Measurements from ENCODE around the gene COL28A1.

Gene COL28A1

GRCh38 chr7:7505915-7506314 lies 29.8 kb downstream of the COL28A1 start:
- no peaks in the 10 kb centered on the region for H3K4me1 ChIP-seq (ENCODE audit: control insufficient read depth in 1 of 2, insufficient read depth in 1 of 2, low read depth in 1 of 2, low read length in 1 of 2)
- TF ChIP-seq, protein P1, sequence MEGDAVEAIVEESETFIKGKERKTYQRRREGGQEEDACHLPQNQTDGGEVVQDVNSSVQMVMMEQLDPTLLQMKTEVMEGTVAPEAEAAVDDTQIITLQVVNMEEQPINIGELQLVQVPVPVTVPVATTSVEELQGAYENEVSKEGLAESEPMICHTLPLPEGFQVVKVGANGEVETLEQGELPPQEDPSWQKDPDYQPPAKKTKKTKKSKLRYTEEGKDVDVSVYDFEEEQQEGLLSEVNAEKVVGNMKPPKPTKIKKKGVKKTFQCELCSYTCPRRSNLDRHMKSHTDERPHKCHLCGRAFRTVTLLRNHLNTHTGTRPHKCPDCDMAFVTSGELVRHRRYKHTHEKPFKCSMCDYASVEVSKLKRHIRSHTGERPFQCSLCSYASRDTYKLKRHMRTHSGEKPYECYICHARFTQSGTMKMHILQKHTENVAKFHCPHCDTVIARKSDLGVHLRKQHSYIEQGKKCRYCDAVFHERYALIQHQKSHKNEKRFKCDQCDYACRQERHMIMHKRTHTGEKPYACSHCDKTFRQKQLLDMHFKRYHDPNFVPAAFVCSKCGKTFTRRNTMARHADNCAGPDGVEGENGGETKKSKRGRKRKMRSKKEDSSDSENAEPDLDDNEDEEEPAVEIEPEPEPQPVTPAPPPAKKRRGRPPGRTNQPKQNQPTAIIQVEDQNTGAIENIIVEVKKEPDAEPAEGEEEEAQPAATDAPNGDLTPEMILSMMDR (IDR thresholded peaks at IDR 0.05): no peak
- H3K4me3 ChIP-seq (ENCODE audit: low read depth in 1 of 2, low read length in 1 of 2): no peak overlapping the region
- H3K27ac ChIP-seq: no peak overlapping the region
- no peaks in the 10 kb centered on the region for H3K36me3 ChIP-seq
- no peaks in the 10 kb centered on the region for H3K9me3 ChIP-seq
- H3K27me3 ChIP-seq: peaks cover 3% of the 10 kb centered on the region

DNA sequence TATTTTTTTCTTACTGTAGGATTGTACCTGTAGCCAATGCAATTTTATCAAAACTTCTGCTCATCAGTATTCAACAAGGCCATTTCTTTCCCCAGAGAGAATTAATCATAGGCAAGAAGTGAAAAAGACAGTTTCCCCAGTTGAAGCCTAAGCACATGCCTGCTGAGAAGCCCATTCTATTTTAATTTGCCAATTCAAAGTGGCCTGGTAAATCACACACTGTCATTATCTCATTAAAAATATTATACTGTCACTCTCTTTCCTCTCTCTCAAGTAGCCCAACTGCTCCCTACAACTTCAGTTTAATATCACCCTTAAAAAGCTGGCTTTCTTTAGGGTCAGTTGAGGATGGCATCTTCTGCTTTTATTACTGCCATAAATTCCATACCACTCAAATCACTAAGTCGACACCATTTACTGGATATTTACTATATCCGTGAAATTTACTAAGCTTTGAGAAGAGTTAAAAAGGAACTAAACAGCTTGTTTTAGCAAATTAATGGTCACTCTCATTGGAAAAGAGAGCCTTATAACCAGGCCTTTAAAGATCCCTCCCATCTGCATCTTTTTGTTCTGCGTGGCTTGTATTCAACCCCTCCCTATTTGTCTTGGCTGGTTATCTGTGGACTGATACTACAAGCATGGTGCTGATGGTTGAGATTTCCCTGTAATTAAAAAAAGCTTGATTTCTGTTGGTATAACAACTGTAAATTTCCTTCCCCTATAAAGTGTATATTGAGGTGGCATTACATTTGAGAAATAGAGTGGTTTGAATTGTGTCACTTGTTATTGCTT lies 30.6 kb downstream of the COL28A1 start:
- H3K4me3 ChIP-seq (ENCODE audit: low read depth in 1 of 2, low read length in 1 of 2): no peak overlapping the region
- no peak overlapping the region for H3K27ac ChIP-seq
- TF ChIP-seq, protein P1 (IDR thresholded peaks at IDR 0.05): no peak
- H3K27me3 ChIP-seq: peaks cover 3% of the 10 kb centered on the region
- H3K36me3 ChIP-seq: no peaks in the 10 kb centered on the region
- peaks cover 6 to 7% of the 10 kb centered on the region in 2 experiments for H3K4me1 ChIP-seq (ENCODE audit: control insufficient read depth in 1 of 2, insufficient read depth in 1 of 2, low read depth in 1 of 2, low read length in 1 of 2)
- H3K9me3 ChIP-seq: no peaks in the 10 kb centered on the region

- Histone ChIP-seq H3K9me3 (no peaks in the 10 kb centered on the region), H3K36me3 (no peaks in the 10 kb centered on the region), H3K27me3 (no peaks in the 10 kb centered on the region), H3K4me1 (ENCODE audit: control insufficient read depth in 1 of 2, insufficient read depth in 1 of 2, low read depth in 1 of 2, low read length in 1 of 2) (peaks cover 13% of the 10 kb centered on the region in 2 experiments), H3K4me3 (ENCODE audit: low read depth in 1 of 2, low read length in 1 of 2) (no peak overlapping the region), H3K27ac (peak overlapping the region; percentile 4)
- TF ChIP-seq, protein P1 (IDR thresholded peaks at IDR 0.05): no peak
Measured at GRCh38 chr7:7499892-7500291, 35.8 kb downstream of the COL28A1 start.

GRCh38 chr7:7498856-7499255 lies 36.8 kb downstream of the COL28A1 start:
- TF ChIP-seq, protein P1 (IDR thresholded peaks at IDR 0.05): no peak
- H3K27ac ChIP-seq: no peak overlapping the region
- H3K36me3 ChIP-seq: no peaks in the 10 kb centered on the region

GRCh38 chr7:7496311-7496710 lies 39.4 kb downstream of the COL28A1 start:
- Histone ChIP-seq H3K36me3 (no peaks in the 10 kb centered on the region), H3K27ac (no peak overlapping the region)
- TF ChIP-seq, protein P1 (IDR thresholded peaks at IDR 0.05): no peak

More at GRCh38 chr7:7498856-7499255, 36.8 kb downstream of the COL28A1 start:
- H3K4me1 ChIP-seq (ENCODE audit: control insufficient read depth in 1 of 2, insufficient read depth in 1 of 2, low read depth in 1 of 2, low read length in 1 of 2): peaks cover 13% of the 10 kb centered on the region in 2 experiments
- H3K27me3 ChIP-seq: no peaks in the 10 kb centered on the region
- H3K4me3 ChIP-seq (ENCODE audit: low read depth in 1 of 2, low read length in 1 of 2): no peak overlapping the region
- no peaks in the 10 kb centered on the region for H3K9me3 ChIP-seq

More at GRCh38 chr7:7496311-7496710, 39.4 kb downstream of the COL28A1 start:
- H3K4me1 ChIP-seq (ENCODE audit: control insufficient read depth in 1 of 2, insufficient read depth in 1 of 2, low read depth in 1 of 2, low read length in 1 of 2): peaks cover 13 to 15% of the 10 kb centered on the region in 2 experiments
- no peaks in the 10 kb centered on the region for H3K27me3 ChIP-seq
- no peak overlapping the region for H3K4me3 ChIP-seq (ENCODE audit: low read depth in 1 of 2, low read length in 1 of 2)
- H3K9me3 ChIP-seq: no peaks in the 10 kb centered on the region

Measured in neutrophil (primary cell).